GM12872 (cell line): Measurements from ENCODE around the gene DEPDC5.

ENCODE experiments used
- TF ChIP-seq, protein P1 (sequence below): IDR thresholded peaks from 3 replicates; pipeline ENCODE4 v1.5.1; 2011; ENCODE audit warnings: low read depth, mild to moderate bottlenecking, low read length, moderate library complexity; ENCODE audit not compliant: insufficient read depth

The DEPDC5 gene

DNA sequence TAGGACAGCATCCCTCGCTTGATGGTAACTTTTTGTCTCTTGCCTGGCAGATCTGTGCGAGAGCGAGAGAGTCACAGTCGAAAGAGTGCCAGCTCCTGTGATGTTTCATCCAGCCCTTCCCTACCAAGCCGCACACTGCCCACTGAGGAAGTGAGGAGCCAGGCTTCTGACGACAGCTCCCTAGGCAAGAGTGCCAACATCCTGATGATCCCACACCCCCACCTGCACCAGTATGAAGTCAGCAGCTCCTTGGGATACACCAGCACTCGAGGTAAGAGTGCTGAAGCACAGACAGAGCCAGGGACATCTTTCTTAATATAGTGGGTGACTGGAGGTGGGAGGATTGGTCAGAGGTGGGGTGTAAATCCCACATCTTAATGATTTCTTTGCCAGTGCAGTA is 61.1 kb downstream of the DEPDC5 start:
- TF ChIP-seq, protein P1, sequence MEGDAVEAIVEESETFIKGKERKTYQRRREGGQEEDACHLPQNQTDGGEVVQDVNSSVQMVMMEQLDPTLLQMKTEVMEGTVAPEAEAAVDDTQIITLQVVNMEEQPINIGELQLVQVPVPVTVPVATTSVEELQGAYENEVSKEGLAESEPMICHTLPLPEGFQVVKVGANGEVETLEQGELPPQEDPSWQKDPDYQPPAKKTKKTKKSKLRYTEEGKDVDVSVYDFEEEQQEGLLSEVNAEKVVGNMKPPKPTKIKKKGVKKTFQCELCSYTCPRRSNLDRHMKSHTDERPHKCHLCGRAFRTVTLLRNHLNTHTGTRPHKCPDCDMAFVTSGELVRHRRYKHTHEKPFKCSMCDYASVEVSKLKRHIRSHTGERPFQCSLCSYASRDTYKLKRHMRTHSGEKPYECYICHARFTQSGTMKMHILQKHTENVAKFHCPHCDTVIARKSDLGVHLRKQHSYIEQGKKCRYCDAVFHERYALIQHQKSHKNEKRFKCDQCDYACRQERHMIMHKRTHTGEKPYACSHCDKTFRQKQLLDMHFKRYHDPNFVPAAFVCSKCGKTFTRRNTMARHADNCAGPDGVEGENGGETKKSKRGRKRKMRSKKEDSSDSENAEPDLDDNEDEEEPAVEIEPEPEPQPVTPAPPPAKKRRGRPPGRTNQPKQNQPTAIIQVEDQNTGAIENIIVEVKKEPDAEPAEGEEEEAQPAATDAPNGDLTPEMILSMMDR = no peak

DNA sequence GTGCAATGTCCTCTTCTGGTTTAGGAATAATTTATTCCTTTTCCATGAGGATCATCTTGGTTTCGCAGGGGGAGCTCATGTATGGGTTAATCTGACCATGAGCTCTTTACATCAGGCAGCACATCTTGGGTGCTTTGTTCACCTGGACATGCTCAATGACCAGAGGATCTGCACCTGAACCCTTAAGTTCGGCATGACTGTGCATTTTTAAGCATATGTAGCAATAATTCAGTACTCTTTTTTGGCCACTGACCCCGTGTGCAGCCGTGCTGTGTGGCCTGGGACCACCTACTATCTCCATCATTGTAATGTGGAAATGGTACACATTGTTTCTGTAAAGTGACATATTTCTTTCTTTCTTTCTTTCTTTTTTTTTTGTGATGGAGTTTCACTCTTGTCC is 62.9 kb downstream of the DEPDC5 start:
- TF ChIP-seq, protein P1 = no peak

DNA sequence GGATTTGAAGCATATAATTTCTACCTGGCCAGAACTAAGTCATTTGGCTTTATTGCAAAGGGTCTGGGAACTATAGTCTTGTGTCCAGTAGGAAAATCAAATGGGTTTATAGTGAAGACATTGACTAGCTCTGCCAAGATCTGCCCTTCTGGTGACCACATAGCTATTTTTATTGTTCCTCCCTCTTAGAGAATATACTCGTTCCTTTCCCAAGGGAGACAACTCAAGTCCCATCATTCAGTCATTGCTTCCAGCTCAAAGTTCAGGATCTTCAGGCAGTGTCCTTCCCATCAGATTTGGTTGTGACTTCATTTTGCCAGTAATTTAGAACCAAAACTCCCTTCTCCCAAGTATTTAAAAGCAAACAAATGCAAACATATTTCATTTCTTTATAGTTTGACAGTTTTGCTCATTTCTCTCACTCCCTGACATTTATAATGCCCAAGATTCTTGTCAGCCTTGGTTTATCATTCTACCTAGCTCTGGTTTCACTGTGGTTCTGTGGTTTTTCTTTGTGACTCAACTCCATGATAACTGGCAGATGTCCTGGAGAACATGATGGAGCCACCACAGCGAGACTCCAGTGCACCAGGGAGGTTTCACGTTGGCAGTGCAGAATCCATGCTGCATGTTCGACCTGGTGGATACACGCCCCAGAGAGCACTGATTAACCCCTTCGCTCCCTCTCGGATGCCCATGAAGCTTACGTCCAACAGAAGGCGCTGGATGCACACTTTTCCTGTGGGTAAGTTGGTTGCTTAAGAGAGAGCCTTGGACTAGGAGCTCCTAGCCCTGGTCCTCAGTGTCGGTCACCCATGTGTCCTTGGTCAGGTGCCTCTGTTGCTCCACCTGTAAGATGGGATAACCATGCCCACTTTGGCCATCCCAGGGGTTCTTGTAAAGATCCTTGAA is 64.9 kb downstream of the DEPDC5 start:
- TF ChIP-seq, protein P1 = no peak

DNA sequence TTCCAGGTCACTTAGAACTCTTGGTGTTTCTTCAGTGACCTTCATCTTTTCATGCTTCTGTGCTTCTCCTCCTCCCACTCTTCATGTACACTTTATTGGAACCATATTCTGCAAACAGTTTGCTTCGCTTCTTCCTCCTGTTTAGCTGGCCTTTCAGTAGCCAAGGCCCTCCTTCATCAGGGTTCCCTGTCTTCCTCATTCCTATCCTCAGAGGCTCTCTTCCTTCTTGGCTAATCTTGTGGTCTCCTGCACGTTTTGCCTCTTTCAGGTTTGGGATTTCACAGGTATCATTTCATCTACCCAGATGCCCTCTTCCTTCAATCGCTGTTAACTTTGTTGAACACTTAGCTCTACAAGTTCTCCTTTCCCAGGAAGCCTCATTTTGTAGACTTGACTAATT is 66.8 kb downstream of the DEPDC5 start:
- TF ChIP-seq, protein P1 = no peak

DNA sequence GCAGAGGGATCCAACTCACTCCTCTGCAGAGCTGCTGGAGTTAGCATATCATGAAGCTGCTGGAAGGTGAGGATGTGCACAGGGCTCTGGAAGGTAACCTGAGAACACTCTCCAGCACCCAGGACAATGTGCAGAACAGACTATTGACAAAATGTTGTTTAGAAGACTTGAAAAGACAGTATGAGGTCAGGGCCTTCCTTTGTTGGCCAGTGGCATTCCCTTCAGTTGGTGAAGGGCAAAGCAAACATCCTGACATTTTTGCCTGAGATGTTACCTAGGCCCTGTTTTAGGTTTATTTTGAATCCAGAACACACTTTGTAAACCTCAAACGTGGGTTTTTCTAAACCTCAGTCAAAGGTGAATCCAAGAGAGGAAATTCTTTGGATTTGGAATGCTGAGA is 67.8 kb downstream of the DEPDC5 start:
- TF ChIP-seq, protein P1 = no peak

DNA sequence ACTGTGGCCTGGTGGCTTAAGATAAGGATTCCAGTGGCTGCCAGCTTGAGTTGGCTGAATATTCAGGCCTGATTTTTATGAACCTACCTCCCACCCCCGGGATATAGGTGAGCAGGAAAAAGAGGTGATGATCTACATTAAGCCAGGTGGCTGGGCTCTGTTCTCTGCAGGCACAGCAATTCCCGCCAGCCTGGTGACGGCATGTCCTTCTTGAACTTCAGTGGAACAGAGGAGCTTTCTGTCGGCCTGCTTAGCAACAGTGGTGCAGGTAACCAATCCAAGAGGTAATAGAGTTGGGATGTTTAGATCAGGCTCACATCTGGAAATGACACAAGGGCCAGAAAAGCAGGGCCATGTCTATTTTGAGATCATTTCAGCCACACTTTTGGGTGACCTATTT is 68.7 kb downstream of the DEPDC5 start:
- TF ChIP-seq, protein P1 = no peak

DNA sequence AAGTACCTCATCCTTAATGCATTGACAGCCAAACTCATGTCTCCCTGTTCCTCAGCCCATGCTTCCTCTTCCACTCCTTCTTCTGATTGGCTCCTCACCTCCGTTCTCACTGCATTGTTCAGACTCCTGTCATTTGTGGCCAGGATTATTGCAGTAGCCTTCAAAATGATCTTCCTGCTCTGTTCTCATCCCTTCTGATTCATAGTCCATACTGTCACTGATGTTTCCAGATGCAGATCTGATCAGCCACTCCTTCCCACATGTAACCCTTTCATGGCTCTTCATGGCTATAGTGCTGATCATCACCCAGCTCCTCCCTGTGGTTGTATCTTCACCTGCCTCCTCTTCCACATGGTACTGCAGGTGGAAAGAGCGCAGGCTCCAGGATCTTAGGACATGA is 71.7 kb downstream of the DEPDC5 start:
- TF ChIP-seq, protein P1 = no peak
